Measurements from ENCODE around the gene TSPAN4. TPM values are rescaled to one million over a fixed set of nuclear protein-coding genes. Genes with fewer than 3 reads are reported as not detected.

Gene TSPAN4
- total and polyA plus RNA-seq, 9 of the 15 experiments (the other 6 are each of a cell fraction or from before 2014, with no cell fraction given) = 0.07 to 31.0 (median 15.7) TPM

GRCh38 chr11:810040-810567 lies 32.5 kb upstream of the TSPAN4 start:
- Histone ChIP-seq H4K20me1 (replicated peaks; ENCODE audit: control insufficient read depth, insufficient read depth, low read length) (peaks cover 24% of the 10 kb centered on the region), H3K4me2 (ENCODE audit: insufficient read depth, low read length) (peak overlapping the region; percentile 100), H3K9ac (ENCODE audit: insufficient read depth in 1 of 2, low read depth in 2 of 2, low read length in 2 of 2) (peak overlapping the region; percentile 94 to 98), H3K4me1 (replicated peaks in 1 of 2; ENCODE audit: control insufficient read depth in 2 of 2, insufficient read depth in 2 of 2, low read length in 2 of 2) (peaks cover 20 to 57% of the 10 kb centered on the region in 2 experiments; a peak in 4 of 5 replicates), H3K79me2 (ENCODE audit: control insufficient read depth, insufficient read depth, low read length) (peaks cover 71% of the 10 kb centered on the region), H3K4me3 (peak overlapping the region; percentile 99), H3K9me1 (ENCODE audit: control insufficient read depth, insufficient read depth, low read length) (no peaks in the 10 kb centered on the region), H3K27ac (ENCODE audit: extremely low read depth, low read depth, low read length) (peak overlapping the region; percentile 98), H2AFZ (ENCODE audit: low read depth, low read length) (peak overlapping the region; percentile 98; the same call in 1 of the 2 replicates), H3K27me3 (ENCODE audit: control insufficient read depth in 2 of 2, insufficient read depth in 2 of 2, low read length in 2 of 2) (no peaks in the 10 kb centered on the region), H3K36me3 (ENCODE audit: control insufficient read depth, insufficient read depth, low read length) (peaks cover 41% of the 10 kb centered on the region), H3K9me3 (replicated peaks; ENCODE audit: control insufficient read depth, insufficient read depth, low read depth, low read length) (no peaks in the 10 kb centered on the region)
- in situ Hi-C loops (cut with MboI) = no loop called here
- FAIRE-seq = no peak
- DNase-seq (ENCODE audit: extremely low read depth in 1 of 4, low spot score in 3 of 4) = peak in 1 of 4 experiments; percentile 75
- ATAC-seq = peak; percentile 2
- CTCF ChIA-PET (ENCODE audit: low intra/inter-chr PET ratio) = no interaction called here
- POLR2A ChIA-PET = interaction anchor here (0.6 to 2.2 kb wide), 14 partner anchors 8 to 228 kb away, joined by 3 to 22 read pairs (median 4); partner anchors contain the start of gene PNPLA2
- under 1% methylated on average over 29 of the region's 55 CpGs for WGBS (ENCODE audit: insufficient coverage, low coverage, missing lambda C conversion rate)
- BruUV-seq (replicated peaks) = TSS peak; percentile 65
- intact Hi-C loops (cut with micrococcal nuclease) = no loop called here
- TF ChIP-seq CBX5 (IDR thresholded peaks at IDR 0.05; ENCODE audit: borderline replicate concordance, low read depth) (no peak), NCOA1 (IDR thresholded peaks at IDR 0.05; ENCODE audit: low read depth) (no peak), BRF1 (IDR thresholded peaks at IDR 0.05; ENCODE audit: borderline replicate concordance, extremely low read depth, insufficient read length) (no peak), HNRNPLL (IDR thresholded peaks at IDR 0.05; ENCODE audit: low read depth, low read length, poor library complexity, severe bottlenecking) (peak; percentile 9), KAT7 (CRISPR knock-in tag; IDR thresholded peaks at IDR 0.05; ENCODE audit: borderline replicate concordance) (0 out of 2 replicates have a peak, but pooled peaks have one; percentile 45), ZNF644 (tag; IDR thresholded peaks at IDR 0.05; ENCODE audit: low read depth) (no peak), ZNF766 (CRISPR knock-in tag; conservative IDR thresholded peaks at IDR 0.05) (peak; percentile 9; the same call in 1 of the 2 replicates), SAFB (IDR thresholded peaks at IDR 0.05; ENCODE audit: borderline replicate concordance, low read depth, low read length) (0 out of 2 replicates have a peak, but pooled peaks have one; percentile 65), MYC (IDR thresholded peaks at IDR 0.05; ENCODE audit: low read depth, low read length) (peak; percentile 7; the same call in 1 of the 2 replicates), MYC (CRISPR knock-in tag; IDR thresholded peaks at IDR 0.05; ENCODE audit: borderline replicate concordance, low read depth) (no peak), PHF8 (IDR thresholded peaks at IDR 0.05; ENCODE audit: borderline replicate concordance, low read length) (peak; percentile 47; the same call in 1 of the 2 replicates), ZNF639 (CRISPR knock-in tag; conservative IDR thresholded peaks at IDR 0.05 in 1 of 2, IDR thresholded peaks at IDR 0.05 in 1 of 2) (peak in 1 of 2 experiments; percentile 18; a peak in 1 of 4 replicates), DIDO1 (tag; IDR thresholded peaks at IDR 0.05; ENCODE audit: low read depth) (no peak), PCBP1 (IDR thresholded peaks at IDR 0.05; ENCODE audit: low read depth, low read length, poor library complexity, severe bottlenecking) (peak; percentile 16)
- TF ChIP-seq, protein P1, sequence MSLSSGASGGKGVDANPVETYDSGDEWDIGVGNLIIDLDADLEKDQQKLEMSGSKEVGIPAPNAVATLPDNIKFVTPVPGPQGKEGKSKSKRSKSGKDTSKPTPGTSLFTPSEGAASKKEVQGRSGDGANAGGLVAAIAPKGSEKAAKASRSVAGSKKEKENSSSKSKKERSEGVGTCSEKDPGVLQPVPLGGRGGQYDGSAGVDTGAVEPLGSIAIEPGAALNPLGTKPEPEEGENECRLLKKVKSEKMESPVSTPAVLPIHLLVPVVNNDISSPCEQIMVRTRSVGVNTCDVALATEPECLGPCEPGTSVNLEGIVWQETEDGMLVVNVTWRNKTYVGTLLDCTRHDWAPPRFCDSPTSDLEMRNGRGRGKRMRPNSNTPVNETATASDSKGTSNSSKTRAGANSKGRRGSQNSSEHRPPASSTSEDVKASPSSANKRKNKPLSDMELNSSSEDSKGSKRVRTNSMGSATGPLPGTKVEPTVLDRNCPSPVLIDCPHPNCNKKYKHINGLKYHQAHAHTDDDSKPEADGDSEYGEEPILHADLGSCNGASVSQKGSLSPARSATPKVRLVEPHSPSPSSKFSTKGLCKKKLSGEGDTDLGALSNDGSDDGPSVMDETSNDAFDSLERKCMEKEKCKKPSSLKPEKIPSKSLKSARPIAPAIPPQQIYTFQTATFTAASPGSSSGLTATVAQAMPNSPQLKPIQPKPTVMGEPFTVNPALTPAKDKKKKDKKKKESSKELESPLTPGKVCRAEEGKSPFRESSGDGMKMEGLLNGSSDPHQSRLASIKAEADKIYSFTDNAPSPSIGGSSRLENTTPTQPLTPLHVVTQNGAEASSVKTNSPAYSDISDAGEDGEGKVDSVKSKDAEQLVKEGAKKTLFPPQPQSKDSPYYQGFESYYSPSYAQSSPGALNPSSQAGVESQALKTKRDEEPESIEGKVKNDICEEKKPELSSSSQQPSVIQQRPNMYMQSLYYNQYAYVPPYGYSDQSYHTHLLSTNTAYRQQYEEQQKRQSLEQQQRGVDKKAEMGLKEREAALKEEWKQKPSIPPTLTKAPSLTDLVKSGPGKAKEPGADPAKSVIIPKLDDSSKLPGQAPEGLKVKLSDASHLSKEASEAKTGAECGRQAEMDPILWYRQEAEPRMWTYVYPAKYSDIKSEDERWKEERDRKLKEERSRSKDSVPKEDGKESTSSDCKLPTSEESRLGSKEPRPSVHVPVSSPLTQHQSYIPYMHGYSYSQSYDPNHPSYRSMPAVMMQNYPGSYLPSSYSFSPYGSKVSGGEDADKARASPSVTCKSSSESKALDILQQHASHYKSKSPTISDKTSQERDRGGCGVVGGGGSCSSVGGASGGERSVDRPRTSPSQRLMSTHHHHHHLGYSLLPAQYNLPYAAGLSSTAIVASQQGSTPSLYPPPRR (CRISPR knock-in tag; IDR thresholded peaks at IDR 0.05; ENCODE audit: borderline replicate concordance) = 0 out of 2 replicates have a peak, but pooled peaks have one; percentile 73

All from K562 (cell line).